ENCODE measurements around the gene ARHGAP19.

ARHGAP19 gene

DNA sequence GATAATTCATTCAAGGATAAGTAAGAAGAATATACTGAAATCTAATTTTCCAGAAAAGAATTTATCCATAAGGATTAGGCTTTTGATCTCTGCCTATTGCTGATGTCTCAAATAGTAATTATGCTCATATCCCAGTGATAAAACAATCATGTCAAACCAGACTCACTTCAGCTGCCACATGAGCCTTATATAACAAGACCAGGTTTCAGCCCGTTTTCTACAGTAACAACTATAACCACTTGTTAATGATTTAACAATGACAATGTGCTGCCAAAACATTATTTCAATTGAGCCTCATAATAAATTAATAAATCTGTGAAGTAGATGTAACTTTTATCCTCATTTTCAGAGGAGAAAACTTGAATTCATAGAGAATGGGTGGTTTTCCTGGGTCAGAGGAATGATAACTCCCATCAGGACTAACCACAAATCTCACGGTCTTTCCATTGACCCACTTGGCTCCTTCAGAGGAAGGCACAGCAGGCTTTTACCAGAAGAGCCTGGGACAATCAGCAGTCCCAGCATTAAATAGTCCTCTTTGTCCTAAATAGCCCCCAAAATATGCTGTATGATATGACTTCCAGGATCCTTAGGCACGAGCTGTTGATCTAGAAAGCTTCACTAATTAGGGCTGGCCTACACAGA lies 64.2 kb downstream of the ARHGAP19 start:
- DNase-seq, result no peak

DNA sequence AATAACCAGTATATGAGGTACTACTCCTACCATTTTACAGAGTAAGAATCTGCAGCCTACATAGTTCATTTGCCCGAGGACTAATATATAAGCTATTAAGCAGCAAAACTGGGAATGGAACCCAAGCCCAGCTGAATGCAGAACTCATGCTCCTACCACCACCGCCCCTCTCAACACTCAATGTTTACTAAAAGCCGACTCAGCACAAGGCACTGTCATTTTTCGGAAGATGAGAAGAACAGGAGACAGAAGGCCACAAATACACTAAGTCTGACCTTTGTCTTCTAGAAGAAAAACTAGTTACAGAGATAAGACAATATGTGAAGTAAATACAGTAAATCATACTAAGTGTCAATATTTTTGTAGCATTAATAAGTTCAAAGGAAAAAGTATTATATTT lies 66.0 kb downstream of the ARHGAP19 start:
- DNase-seq, result no peak

DNA sequence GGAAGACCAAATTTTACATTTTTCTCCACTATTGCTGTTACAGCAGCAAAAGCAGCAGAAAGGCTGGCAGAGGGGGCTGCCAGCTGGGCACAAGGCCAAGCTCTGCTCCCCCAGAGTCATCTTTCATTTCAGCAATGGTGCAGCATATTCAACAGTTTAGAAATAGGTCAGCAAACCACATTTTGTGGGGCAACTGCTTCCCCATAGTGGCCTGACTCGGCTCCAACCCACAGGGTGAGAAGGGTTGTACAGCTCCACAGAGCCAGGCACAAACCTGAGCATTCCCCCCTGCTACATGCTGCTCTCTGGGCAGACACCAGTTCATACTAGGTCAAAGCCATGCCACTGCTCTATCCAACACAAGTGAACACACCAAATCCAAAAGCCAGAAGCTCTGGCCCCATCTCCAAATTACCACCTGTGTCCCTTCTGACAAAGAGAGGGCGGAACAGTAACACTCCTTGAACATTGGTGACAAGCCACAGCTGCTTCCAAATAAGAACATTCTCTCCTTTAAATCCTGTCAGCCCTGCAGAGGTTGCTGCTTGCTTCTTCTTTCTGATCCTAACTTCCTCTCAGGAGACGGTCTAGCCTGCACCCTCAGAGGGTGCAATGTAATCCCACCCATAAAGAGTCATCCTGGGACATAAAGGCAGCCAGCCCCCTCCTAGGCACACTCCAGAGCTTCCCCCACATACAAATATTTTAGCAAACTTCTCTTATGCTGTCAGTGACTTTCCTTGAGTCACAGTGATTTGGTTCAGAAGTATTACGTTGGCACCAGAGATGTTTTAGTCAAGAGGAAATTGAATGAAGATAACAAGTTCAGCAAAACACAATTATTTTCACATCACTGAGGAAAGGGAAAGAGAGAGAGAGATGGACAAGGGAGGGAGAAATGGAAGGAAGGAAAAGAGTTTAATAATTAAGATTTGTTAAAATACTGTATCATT lies 67.7 kb downstream of the ARHGAP19 start:
- DNase-seq, result peak; percentile 60

DNA sequence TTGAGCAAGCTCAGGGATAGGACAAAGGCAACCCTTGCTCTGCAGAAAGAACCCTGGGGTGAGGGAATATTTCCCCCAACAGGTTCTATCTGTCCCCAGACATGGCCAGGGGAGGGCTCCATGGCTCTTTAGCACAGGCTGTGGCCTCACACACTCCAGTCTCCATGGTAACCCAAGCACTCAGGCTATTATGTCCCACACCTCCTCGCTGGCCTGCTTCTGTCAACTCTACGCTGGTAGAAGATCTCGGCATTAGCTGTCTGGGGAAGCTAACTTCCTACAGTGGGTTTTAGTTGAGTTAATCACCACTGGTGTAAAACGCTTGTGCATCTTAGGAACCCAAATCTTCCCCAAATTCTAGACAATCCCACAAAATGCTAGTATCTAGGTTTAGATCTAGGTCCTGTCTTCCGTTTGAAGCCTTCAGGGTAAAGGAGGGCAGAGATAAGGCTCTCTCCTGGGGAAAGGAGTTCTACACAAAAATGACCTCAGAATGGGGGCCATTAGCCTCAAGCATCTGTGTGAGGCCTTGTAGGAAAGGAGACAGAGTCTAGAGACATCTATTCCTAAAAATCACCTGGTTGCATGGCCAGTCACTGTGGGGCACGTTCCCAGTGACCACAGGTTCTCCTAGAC lies 70.0 kb downstream of the ARHGAP19 start:
- DNase-seq, result no peak

DNA sequence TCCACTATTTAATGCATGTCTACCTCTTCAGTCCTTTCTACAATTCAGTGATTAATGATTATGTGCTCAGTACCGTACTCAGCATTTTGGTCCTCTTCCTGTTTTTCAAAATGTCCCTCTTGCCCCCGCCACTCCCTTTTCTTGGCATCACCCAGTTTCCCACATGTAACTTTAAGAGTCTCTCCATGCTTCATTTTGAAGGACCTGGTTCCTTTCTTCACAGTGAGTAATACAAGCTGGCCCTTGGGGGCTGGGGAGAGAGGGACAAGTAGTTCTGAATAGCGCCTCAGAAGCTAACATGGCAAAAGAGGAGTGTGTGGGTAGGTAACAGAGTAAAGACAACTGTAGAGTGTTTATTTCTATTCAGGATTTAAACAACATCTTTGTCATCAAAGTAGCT lies 72.1 kb downstream of the ARHGAP19 start:
- DNase-seq, result no peak

DNA sequence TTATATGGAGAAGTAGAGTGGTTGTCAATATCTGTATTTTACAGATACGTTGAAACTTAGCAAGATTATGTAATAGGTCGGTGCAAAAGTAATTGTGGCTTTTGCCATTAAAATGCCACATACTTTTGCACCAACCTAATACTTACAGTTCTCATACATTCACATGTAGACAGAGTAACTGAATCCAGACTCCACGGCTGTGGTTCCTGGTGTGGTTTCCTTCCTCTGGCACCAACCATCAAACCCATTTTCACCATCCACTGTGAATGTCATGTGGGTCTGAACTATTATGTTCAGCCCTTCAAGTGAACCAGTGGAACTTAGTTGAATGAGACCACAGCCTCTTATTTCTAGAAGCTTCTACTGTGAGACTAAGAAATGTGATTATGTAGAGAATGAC lies 75.1 kb downstream of the ARHGAP19 start:
- DNase-seq, result no peak

DNA sequence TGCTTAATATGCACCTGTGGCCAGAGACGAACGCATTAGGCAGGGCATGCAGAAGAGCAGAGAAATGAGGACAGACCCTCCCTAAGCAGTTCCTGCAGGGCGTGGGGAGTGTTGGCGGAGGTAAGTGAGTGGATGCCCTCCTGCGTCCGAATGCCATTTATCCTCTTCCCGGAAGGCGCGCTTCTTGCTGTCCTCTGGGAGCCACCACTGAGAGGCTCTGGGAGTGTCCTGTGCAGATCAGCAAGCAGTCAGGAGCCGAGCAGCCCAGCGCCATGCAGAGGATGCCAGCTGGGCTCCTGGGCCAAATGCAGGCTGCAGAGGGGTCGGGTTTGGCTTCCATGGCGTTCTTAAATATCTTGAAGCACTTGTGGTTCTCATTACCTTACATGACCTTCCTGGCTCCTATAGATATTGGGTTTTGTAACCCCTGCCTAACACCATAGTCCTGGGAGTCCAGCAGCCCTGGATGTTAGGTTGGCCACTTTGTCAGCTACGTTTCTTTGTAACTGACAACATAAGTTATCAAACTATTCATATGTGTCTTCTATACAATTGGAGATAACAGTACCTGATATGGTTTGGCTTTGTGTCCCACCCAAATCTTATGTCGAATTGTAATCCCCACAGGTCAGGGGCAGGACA lies 76.7 kb downstream of the ARHGAP19 start:
- DNase-seq, result no peak

DNA sequence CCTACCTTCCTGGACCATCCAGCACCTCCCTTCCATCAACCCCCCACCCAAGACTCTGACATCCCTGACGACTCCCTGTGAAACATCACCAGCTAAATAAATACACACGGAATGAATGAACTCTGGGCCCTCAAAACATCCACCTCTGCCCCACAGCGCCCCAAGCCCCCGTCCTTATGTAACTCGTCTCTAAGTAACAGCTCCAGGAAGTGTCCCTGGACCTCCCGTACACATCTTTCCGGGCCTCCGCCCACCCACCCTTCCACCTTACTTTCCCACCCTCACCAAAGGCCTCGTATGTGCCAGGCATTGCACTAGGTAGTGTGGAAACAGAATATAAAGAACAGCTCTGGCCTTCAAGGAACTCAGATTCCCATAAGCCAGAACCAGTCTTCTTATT lies 79.0 kb downstream of the ARHGAP19 start:
- no peak for DNase-seq

DNA sequence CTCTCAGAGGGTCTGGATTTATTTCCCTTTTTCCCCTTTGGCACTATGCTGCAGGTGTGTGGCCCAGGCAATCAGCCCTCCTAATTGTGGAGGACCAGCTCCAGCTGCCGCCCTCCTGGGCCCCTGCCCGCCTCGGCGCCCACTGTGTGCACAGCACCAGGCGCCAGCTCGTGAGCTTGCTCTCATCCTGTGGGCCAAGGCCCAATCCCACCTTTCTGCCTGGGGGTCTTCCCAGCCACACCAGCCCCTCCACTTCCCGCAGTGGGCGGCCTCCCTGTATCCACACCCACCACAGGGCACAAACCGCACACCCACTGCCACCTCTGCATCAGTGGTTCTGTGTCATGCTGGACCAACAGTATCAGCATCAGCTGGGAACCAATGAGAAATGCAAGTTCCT lies 81.2 kb downstream of the ARHGAP19 start:
- no peak for DNase-seq

DNA sequence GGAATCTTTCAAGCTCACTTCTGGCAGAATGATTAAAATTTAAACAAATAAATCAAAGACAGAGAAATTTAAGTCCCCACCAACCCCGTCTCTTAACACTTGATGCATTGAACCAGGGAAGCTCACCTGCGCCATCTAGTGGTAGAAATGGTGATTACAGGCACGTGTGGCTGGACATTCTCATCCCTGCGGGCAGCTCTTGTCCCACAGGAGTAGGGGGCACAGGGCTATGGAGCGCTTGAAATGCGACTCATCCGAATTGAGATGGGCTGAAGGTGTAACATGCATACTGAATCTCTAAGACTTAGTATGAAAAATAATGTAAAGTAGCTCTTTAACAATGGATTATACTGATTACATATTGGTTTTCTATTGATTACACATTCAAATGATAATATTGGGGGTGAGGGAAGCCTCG lies 81.9 kb downstream of the ARHGAP19 start:
- DNase-seq, result peak; percentile 94

DNA sequence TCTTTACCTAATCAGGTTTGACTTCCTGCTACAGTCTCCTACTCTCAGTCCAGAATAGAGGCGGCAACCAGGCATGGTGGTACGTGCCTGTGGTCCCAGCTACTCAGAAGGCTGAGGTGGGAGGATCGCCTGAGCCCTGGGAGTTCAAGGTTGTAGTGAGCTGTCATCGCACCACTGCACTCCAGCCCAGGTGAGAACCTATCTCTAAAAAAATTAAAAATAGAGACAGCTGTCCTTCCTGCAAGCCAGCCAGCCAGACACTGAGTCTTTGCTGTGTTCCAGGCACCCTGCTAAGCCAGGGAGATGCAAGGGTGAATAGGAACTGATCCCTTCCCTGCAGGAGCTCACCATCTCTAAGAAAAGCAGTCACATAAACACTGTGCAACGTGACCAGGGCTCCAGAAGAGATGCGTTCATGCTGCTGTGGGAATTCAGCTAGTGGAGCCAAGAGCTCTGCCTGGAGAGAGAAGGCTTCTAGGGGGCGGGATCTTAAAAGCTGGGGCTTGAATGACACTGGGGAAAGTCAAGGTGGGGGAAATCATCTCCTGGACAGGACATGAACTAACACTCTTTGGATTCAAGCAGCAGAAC lies 84.6 kb downstream of the ARHGAP19 start:
- DNase-seq, result peak; percentile 37

DNA sequence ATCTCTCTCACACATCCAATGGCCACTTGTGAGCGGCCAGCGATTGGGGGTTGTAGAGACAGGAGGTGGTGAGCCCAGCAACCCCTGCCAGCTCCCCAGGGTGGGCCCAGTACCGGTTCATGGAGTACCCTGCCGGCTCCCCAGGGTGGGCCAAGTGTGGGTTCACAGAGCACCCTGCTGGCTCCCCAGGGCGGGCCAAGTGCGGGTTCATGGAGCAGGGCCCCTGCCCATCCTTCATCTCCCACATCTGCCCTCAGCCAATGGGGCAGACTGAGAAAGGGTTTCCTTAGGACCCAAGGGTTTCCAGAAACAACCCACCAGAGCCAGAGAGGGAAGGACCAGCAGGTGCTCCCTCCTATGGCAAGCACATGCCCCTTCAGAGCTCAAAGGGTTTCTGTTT lies 85.3 kb downstream of the ARHGAP19 start:
- peak; percentile 47 for DNase-seq

DNA sequence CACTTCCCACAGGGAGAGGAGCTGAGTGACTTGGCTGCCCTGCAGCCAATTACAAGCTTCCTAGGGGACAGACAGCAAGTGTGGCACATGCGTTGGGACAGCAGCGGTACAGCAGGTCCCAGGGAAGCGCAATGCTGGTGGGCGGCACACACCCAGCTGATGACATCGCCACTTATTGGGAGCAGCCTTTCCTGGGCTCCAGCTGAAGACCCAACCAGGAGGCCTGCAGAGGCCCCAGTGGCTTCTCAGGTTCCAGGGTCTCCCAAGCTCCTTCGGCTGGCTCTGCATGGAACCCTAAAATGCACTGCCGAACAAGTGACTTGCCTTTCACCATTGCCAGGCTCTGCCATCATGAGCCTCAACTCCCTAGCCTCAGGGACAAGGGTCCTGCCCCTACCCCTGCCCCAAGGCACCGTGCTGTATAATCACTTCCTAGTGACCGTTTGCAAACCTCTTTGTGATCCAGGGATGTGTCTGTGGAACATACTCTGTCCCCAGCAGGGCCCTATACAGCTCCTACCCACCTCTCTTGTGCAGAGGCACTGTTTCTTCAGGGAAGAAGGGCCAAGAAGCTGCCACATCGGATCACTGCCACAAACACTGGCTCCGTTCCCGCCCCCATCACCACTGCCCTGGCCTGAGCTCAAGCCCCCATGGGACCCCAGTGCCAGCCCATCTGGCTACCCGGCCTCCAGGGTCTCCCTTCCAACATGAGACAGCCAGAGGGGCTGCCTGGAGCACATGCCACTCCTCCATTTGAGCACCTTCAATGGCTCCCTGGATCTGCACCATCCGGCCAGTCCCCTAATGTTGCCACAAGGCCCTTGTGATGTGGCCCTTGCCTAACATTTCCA lies 87.4 kb downstream of the ARHGAP19 start:
- no peak for DNase-seq

DNA sequence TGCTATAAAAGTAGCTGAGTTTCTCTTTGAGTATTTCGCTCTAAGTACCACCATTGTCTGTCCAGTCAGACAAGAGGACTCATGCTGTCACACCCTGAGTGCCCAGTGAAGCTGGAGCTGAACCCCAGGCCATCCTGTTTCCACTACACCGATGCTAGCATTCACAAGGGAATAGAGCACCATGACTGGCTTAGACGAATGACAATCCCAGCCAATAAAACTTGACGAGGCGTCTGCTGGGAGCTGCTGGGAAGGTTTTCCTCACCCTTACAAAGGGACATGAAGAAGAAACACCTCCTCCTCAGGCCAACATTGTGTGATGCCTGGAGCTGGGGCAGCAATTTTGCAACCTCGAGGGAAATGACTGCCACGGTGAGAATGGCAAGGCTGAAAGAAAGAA lies 89.2 kb downstream of the ARHGAP19 start:
- DNase-seq, result no peak

DNA sequence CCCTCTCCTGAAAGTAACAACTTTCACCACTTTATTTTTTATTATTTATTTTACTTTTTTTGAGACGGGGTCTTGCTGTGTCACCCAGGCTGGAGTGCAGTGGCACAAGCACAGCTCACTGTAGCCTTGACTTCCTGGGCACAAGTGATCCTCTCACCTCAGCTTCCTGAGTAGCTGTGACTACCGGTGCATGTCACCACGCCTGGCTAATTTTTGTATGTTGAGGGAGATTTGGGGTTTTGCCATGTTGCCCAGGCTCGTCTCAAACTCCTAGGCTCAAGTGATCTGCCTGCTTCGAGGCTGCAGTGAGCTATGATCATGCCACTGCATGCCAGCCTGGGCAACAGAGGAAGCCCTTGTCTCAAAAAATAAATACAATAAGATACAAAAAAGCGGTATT lies 91.8 kb downstream of the ARHGAP19 start:
- DNase-seq, result no peak

DNA sequence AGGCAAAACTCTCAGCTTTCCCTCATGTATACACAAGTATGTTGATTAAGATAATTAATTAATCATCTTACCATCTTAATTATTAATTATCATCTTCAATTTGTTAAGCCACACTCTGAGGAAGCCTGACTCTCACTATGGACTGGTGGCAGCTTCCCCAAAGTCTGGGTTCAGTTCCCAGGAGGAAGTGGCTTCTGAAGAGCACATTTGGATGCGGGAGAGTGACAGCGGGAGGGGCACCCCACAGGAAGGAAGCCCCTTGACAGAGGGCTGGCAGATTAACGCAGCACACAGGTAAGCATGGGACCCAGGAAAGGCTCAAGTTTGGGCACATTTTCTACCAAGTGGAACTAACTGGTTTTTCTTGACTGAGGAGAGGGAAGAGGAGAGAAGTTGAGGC lies 93.3 kb downstream of the ARHGAP19 start:
- DNase-seq, result no peak

DNA sequence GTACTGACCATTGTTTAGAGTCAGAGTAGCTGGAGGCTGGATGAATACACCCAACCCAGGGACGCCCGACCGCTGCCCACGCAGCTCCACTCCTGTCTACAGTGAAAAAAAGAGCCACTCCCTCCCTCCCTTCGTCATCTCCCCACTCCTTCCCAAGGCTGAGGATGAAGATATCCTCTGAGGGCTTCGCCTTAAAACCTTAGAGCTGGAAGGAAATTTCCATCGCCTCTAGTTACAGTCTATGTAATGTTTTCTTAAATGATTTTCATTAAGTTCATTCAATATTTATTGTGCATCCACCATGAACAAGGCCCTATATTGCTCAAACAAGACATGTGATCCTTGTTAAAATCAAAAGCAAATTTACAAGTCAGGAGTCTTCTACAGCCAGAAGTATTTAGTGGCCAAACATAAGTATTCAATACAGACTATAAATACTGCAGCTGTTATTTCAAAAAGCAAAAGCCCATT lies 95.4 kb downstream of the ARHGAP19 start:
- DNase-seq, result no peak

DNA sequence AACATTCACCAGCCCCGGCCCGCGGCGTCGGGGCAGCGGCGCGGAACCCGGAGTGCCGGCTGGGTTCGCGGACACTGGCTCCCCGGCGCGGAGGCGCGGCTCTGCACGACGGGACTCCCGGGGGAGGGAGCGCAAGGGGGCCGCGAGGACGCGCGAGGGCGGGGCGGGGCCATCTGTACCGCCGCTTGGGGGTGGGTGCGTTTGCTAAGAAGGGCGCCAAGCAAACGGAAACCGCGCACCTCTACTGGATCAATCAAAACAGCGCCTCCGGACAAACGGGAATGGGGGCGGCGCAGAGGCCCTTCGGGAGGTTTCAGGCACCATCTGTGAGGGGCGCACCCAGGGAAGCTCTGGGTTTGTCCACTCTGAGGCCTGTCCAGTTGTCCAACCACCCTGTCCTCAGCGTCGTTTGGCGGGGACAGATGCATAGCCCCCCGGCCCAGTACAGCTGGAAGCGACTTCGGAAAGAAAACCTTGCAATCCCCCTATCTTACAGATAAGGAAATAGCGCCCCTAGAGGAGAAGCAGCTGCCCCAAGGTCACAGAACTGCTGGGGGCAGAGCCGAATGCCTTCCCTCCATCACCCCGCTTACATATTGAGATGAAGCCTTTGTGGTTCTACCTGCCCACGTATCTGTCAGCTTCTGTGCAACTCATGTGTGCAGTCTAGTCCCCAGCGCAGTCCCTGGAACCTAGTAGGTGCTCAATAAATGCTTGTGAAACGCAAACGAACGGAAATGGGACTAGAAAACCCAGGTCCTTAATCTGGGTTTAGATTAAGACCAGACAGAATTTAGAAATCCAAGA lies 96.0 kb downstream of the ARHGAP19 start:
- DNase-seq, result peak; percentile 79

DNA sequence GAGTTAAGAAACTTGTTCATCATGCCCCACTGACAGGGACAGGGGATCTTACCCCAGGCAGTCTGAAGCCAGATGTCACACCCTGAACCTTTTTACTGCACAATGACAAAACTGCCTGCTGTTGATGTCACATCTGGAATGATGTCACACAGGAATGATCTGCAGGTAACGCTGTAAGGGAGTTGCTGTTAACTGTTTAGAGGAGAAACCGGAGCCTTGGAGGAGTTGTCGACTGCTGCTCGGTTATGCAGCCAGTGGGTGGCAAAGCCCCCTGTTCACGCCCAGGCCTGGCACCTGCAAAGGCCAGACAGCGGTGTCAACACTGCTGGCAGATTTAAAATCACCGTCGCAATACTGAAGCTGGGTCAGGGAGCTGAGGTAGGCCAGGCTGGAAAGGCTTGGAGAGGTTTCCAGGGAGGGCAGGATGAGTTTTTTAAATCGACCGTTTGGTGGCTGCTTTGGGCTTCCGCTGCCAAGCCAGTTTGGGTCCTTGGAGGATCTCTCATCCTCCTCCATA lies 96.7 kb downstream of the ARHGAP19 start:
- DNase-seq, result no peak

DNA sequence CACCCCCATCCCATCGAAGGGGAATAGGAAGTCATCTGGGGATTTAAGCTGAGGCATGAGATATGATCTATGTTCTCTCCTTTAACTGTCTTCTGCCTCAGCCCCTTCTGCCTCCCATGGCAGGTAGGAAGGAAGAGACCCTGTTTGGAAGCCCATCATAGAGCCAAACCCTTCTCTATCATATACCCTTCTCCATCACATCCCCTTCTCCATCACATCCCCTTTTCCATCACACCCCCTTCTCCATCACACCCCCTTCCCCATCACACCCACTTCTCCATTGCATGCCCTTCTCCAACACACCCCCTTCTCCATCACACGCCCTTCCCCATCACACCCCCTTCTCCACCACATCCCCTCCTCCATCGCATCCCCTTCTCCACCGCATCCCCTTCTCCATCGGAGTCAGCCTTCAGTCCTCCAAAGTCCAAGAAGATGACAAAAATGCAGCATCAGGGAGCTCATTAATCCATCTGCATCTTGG lies 99.4 kb downstream of the ARHGAP19 start:
- DNase-seq, result no peak

DNA sequence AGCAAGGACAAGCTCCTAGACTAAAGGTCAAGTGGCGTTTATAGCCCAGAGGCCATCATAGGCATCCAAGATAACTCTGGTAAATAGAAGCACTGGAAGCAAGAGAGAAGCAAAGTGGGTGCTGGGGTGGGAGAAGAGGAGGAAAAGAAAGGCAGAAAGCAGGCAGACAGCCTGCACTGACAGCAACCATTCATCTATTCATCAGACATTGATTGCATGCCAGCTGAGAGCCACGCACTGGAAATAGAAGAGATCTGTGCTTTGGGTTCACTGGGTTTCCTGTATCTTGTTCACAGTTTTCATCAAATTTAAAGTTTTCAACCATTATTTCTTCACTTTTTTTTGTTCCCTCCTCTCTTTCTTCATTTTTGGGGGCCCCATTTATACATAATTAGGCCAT lies 102.0 kb downstream of the ARHGAP19 start:
- no peak for DNase-seq
